NCI-H2196 treated with DMSO at 0.1 percent for 48 hours (cell line): ENCODE results near the gene OR6J1.
A peak's percentile ranks its signal among the peaks of the same experiment; 100 is the strongest.
"Not testable (repeated sequence)": the region's sequence is repeated elsewhere in the genome, so short reads cannot be mapped to it uniquely, and the experiment has no call there.

Experiments
- DNase-seq: peaks from one replicate; lab custom pipeline; 2025; ENCODE audit not compliant: unreplicated experiment; lab: John Stamatoyannopoulos, UW

The OR6J1 gene

DNA sequence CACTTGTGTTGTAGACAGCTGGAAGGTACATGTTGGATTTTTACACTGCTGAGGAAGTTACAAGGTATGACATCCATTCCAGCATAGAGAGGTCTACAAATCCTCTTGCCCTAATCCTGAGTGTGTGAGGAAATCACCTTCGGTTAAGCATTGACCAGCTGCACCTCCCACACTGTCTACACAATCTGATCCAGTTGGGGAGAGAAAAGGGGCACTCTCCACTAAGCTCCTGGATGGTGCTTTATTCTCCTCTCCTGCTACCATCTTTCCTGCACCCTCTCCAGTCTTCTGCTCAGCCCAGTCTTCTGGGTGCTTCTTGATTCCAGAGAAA is at the start of gene OR6J1:
Gene OR6J1, minus strand, starts transcription at position 48 of the 331 bp plus-strand sequence. CDS start 9,541 bp downstream, outside the sequence.
- no peak for DNase-seq

DNA sequence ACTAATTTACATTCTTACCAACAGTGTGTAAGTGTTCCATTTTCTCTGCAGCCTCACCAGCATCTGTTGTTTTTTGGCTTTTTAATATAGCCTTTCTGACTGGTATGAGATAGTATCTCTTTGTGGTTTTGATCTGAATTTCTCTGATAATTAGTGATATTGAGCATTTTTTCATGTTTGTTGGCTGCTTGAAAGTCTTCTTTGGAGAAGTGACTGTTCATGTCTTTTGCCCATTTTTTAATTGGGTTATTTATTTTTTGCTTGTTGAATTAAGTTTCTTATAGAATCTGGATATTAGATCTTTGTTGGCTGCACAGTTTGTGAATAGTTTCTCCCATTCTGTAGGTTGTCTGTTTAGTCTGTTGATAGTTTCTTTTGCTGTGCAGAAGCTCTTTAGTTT is 48.0 kb upstream of the OR6J1 start:
- no peak for DNase-seq

DNA sequence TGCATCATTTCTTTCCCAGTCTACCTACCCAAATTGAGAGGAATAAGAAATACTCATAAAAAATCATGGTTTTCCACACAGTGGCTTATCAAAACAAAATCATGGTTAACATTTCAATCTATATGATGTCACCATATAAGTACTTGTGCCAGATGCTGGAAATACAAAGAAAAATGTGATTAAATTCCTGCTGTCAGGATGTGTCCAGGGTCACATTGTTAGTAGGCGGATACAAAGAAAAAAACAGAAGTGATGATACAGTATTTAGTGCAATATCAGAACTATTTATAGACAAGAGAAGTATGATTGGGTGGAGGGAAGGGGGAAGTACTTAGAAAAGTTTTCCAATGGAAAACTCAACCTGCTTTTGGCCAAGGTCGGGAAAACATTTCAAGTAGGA is 47.0 kb upstream of the OR6J1 start:
- no peak for DNase-seq

DNA sequence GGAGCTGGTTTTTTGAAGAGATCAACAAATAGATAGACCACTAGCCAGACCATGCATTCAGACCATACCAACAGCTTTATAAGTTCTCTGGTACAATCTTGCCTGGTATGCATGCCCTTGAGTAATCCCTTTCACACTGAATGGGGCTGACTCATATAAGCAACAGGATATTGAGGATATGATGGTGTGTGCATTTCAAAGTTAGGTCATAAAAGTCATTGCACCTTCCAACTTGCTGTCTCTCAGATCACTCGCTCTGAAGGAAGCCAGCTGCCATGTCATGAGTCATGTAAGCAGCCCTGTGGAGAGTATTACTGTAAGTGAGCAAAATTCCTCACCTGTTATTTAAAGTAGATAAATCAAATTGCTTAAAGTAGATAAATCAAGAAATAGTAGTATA is 45.0 kb upstream of the OR6J1 start:
- DNase-seq = no peak

DNA sequence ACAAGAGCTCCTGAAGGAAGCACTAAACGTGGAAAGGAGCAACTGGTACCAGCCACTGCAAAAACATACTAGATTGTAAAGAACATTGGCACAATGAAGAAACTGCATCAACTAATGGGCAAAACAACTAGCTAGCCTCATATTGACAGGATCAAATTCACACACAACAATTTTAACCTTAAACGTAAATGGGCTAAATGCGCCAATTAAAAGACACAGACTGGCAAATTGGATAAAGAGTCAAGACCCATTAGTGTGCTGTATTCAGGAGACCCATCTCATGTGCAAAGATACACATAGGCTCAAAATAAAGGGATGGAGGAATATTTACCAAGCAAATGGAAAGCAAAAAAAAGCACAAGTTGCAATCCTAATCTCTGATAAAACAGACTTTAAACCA is 43.8 kb upstream of the OR6J1 start:
- DNase-seq = not testable (repeated sequence)

GRCh38 chr14:22686176-22686611 is 42.0 kb upstream of the OR6J1 start:
- not testable (repeated sequence) for DNase-seq

DNA sequence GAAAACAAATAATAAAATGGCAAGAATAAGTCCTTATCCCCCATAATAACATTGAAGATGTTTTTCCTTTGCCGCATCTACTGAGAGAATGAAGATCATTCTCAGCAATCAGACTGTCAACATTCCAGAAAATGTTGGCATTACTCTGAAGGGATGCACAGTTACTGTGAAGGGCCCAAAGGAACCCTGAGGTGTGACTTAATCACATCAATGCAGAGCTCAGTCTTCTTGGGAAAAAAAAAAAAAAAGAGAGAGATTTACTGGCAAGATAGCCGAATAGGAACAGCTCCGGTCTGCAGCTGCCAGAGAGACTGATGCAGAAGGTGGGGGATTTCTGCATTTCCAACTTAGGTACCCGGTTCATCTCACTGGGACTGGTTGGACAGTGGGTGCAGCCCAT is 41.3 kb upstream of the OR6J1 start:
- no peak for DNase-seq

DNA sequence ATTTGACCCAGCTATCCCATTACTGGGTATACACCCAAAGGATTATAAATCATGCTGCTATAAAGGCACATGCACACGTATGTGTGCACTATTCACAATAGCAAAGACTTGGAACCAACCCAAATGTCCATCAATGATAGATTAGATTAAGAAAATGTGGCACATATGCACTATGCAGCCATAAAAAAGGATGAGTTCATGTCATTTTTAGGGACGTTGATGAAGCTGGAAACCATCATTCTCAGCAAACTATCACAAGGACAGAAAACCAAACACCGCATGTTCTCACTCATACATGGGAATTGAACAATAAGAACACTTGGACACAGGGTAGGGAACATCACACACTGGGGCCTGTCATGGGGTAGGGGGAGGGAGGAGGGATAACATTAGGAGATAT is 39.3 kb upstream of the OR6J1 start:
- DNase-seq = not testable (repeated sequence)

DNA sequence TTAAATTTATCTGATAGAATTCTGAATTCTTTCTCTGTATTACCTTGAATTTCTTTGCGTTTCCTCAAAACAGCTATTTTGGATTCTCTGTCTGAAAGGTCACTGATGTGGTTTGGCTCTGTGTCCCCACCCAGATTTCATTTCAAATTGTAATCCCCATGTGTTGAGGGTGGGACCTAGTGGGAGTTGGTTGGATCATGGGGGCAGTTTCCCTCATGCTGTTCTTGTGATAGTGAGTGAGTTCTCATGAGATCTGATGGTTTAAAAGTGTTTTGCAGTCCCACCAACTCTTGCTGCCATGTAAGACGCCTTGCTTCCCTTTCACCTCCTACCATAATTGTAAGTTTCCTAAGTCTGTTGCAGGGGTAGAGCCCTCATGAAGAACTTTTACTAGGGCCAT is 34.1 kb upstream of the OR6J1 start:
- no peak for DNase-seq

DNA sequence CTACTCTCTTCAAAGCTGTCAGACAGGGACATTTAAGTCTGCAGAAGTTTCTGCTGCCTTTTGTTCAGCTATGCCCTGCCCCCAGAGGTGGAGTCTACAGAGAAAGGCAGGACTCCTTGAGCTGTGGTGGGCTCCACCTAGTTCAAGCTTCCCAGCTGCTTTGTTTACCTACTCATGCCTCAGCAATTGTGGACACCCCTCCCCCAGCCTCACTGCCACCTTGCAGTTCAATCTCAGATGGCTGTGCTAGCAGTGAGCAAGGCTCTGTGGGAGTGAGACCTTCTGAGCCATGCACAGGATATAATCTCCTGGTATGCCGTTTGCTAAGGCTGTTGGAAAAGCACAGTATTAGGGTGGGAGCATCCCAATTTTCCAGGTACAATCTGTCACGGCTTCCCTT is 33.4 kb upstream of the OR6J1 start:
- DNase-seq = not testable (repeated sequence)

DNA sequence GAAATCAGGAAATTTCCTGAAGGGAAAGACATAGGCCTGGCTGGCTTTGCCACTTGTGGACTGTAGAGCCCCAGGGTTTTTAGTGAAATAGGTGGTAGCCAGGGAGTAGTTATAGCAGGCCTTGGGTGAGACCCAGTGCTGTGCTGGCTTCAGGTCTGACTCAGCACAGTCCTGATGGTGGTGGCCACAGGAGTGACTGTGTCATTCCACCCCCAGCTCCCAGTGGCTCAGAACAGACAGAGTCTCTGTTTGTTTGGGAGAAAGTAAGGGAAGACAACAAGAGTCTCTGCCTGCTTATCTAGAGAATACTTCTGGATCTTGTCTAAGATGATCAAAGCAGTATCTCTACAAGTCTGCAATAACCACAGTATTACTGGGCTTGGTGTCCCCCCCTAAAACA is 27.5 kb upstream of the OR6J1 start:
- DNase-seq = no peak

- DNase-seq = no peak
Observed at GRCh38 chr14:22668863-22669262, 24.7 kb upstream of the OR6J1 start.

- DNase-seq = no peak
Observed at GRCh38 chr14:22668417-22668816, 24.3 kb upstream of the OR6J1 start.

DNA sequence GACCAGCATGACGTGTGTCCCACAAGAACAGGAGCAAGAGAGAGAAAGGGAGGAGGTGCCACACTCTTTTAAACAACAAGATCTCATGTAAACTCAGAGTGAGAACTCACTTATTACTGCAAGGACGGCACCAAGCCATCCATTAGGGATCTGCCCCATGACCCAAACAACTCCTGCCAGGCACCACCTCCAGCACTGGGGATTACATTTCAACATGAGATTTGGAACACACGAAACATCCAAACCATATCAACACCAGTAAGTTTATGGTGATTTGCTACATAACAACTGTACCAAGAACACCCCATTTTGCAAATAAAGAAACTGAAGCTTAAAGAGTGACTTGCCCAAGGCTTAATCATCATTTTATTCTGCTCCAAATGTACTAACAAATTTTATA is 23.7 kb upstream of the OR6J1 start:
- no peak for DNase-seq

GRCh38 chr14:22666203-22666893 is 22.2 kb upstream of the OR6J1 start:
- no peak for DNase-seq

DNA sequence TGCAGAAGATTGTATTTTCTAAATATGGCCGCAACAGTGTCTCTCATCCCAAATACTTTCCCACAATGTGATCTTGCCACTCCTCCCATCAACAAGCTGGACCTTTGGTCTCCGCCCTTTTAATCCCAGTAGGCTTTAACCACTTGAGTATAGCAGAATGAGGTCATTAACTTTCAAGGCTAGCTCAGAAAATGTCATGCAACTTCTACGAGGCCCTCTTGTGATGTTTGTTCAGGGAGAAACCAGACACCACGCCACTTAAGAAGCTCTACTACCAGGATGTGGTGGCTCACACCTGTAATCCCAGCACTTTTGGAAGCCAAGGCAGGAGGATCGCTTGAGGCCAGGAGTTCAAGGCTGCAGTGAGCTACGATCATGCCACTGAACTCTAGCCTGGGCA is 20.1 kb upstream of the OR6J1 start:
- DNase-seq = peak; percentile 9

- no peak for DNase-seq
Observed at GRCh38 chr14:22660654-22661053, 16.5 kb upstream of the OR6J1 start.

GRCh38 chr14:22658946-22659345 is 14.8 kb upstream of the OR6J1 start:
- DNase-seq = no peak

- no peak for DNase-seq
Observed at GRCh38 chr14:22657861-22658260, 13.7 kb upstream of the OR6J1 start.

DNA sequence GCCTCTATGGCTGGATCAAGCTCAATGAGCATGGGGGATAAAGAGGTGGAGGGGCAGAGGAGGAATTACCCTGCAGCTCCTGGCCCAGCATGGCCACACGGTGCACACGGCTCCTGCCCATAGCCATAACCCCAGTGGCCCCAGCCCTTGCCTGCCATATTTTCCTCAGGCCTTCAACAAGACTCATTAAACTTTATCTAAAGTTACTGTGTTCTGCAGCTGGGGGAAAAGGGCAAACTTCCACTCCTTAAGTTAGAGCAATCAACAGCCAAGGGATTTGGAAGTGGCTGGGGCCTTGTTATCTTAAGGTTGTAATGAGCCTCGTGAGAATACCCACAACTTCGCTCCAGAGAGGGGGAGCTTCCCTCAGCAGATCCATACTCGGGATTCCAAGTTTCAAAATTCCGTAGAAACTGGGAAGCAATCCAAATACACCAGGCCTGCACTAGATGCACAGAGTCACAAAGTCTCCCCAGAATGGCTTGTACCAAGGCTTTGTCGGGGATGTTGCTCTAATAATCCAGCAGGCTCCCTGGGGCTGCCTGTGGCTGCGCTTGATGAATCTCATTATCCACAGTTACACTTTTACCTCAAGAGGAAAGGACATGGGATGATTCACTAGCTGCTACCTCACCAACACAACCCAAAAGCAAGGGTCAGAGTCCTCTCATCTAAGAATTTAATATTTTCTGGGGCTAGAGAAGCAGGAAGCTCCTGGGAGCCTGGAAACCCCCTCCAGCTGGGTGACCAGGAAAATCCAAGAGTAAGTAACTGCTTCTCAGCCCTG is 13.0 kb upstream of the OR6J1 start:
- no peak for DNase-seq

GRCh38 chr14:22656226-22656625 is 12.1 kb upstream of the OR6J1 start:
- no peak for DNase-seq

- DNase-seq = peak; percentile 24
Observed at GRCh38 chr14:22653012-22653621, 9.0 kb upstream of the OR6J1 start.
